Kidney (tissue), 14 donors: ENCODE results near the gene ZC3H6. TPM values are rescaled to one million over a fixed set of nuclear protein-coding genes. Genes with fewer than 3 reads are reported as not detected.

Experiments used
- DNase-seq, 5 donors: peaks; one replicate each; pipeline ENCODE4 v3.0.0-alpha.2; 2013 to 2020
- FAIRE-seq: peaks from 2 replicates; lab custom pipeline; 2012; peaks lifted over from hg19 to GRCh38; lab: Jason Lieb, UNC
- H3K27ac ChIP-seq, 2 donors: one replicate each; pipeline ENCODE4 v1.7.0; 2013; ENCODE audit warnings: low read depth in 2 of 2, low read length in 2 of 2, inconsistent platforms in 1 of 2
- H3K27me3 ChIP-seq: one replicate; pipeline ENCODE4 v1.7.1; 2013; ENCODE audit warnings: low read length, inconsistent platforms; ENCODE audit not compliant: control insufficient read depth, insufficient read depth
- H3K36me3 ChIP-seq, 3 donors: one replicate each; pipeline versions ENCODE4 v1.7.0 to v1.7.1; 2013; ENCODE audit warnings: low read length in 3 of 3, control low read depth in 1 of 3, inconsistent platforms in 1 of 3; ENCODE audit not compliant: insufficient read depth in 3 of 3, control insufficient read depth in 2 of 3
- H3K4me1 ChIP-seq, 3 donors: one replicate each; pipeline versions ENCODE4 v1.7.0 to v1.7.1; 2013; ENCODE audit warnings: low read length in 3 of 3, inconsistent platforms in 1 of 3, low read depth in 1 of 3; ENCODE audit not compliant: control insufficient read depth in 2 of 3, insufficient read depth in 2 of 3
- H3K4me3 ChIP-seq, 3 donors: one replicate each; pipeline versions ENCODE4 v1.7.0 to v1.8.1; 2013; ENCODE audit warnings: low read length in 3 of 3, control low read depth in 1 of 3, inconsistent platforms in 1 of 3
- H3K9ac ChIP-seq, 3 donors: one replicate each; pipeline versions ENCODE4 v1.7.0 to v1.7.1; 2013; ENCODE audit warnings: low read length in 3 of 3, control low read depth in 1 of 3, inconsistent platforms in 1 of 3
- H3K9me3 ChIP-seq, 3 donors: one replicate each; pipeline versions ENCODE4 v1.7.0 to v1.7.1; 2013; ENCODE audit warnings: low read length in 3 of 3, control low read depth in 1 of 3, inconsistent platforms in 1 of 3; ENCODE audit not compliant: control insufficient read depth in 2 of 3, insufficient read depth in 1 of 3
- CTCF ChIP-seq: IDR thresholded peaks from 3 replicates; pipeline ENCODE4 v1.5.1; 2012; ENCODE audit warnings: mild to moderate bottlenecking, moderate library complexity, borderline replicate concordance; ENCODE audit not compliant: insufficient read depth; ENCODE audit errors: extremely low read depth
- intact Hi-C: fragments of 100-400 bp; cut with DNase I; formaldehyde crosslinking; loops from one replicate; pipeline ENCODE4 v1.11.1; 2022
- polyA plus RNA-seq: library from polyadenylated mRNA; stranded (reverse); fragments of 350-450 nt; fragmentation: Illumina TruSeq; extraction: RNeasy Lipid Tissue Mini Kit (QIAGEN cat#74804); gene quantifications from one replicate; pipeline ENCODE4 v1.2.3, GENCODE V29; 2014; ENCODE audit warnings: low read depth, low replicate concordance; ENCODE audit not compliant: insufficient read depth
- total RNA-seq: library from RNA; stranded (reverse); fragmentation: NEBNext Ultra II Directional; extraction: Animal tissue kit (Norgen Biotek cat#: 25700); gene quantifications from one replicate; pipeline ENCODE4 v1.2.1, GENCODE V29; 2021
- donor health status: control.
- donor health status: control.
- donor health status: control.
- donor health status: control.
- donor health status: control.
- donor health status: DM: yes; HTN: yes; CAD: no.
- donor health status: Normal renal cell carcinoma (clear cell type).

Gene ZC3H6
- total and polyA plus RNA-seq, 2 donors from 2014 or later, result 1.4 to 17.1 TPM

GRCh38 chr2:112257575-112257974 lies 17.8 kb upstream of the ZC3H6 start:
- TF ChIP-seq CTCF, result no peak
- no peak for DNase-seq
- H3K9me3 ChIP-seq, result no peaks in the 10 kb centered on the region

GRCh38 chr2:112259509-112260294 lies 15.7 kb upstream of the ZC3H6 start:
- Histone ChIP-seq H3K4me1 (peaks cover 0 to 6% (median 0%) of the 10 kb centered on the region in 3 donors), H3K27ac (no peak overlapping the region), H3K27me3 (no peaks in the 10 kb centered on the region), H3K9ac (peak overlapping the region in 2 of 3 donors; percentile 20 to 66), H3K4me3 (peak overlapping the region; percentile 45 to 62 (median 57)), H3K36me3 (no peaks in the 10 kb centered on the region), H3K9me3 (no peaks in the 10 kb centered on the region)
- FAIRE-seq (no peak), DNase-seq (peak; percentile 73 to 89 (median 84))
- intact Hi-C loops, result no loop called here
- TF ChIP-seq CTCF, result peak; percentile 92

More at GRCh38 chr2:112257575-112257974, 17.8 kb upstream of the ZC3H6 start:
- Histone ChIP-seq H3K27me3 (no peaks in the 10 kb centered on the region), H3K4me1 (peaks cover 2 to 10% (median 4%) of the 10 kb centered on the region in 3 donors), H3K36me3 (no peaks in the 10 kb centered on the region), H3K4me3 (no peak overlapping the region), H3K9ac (no peak overlapping the region), H3K27ac (no peak overlapping the region)
- intact Hi-C loops, result no loop called here
- FAIRE-seq, result no peak

- Histone ChIP-seq H3K36me3 (no peaks in the 10 kb centered on the region), H3K9ac (no peak overlapping the region), H3K9me3 (no peaks in the 10 kb centered on the region), H3K4me1 (peaks cover 0 to 6% (median 0%) of the 10 kb centered on the region in 3 donors), H3K27me3 (no peaks in the 10 kb centered on the region), H3K27ac (no peak overlapping the region), H3K4me3 (no peak overlapping the region)
- intact Hi-C loops, result no loop called here
- TF ChIP-seq CTCF, result no peak
- FAIRE-seq, result no peak
- DNase-seq, result no peak
These were observed 15.1 kb upstream of the ZC3H6 start for GRCh38 chr2:112260295-112260625.

DNA sequence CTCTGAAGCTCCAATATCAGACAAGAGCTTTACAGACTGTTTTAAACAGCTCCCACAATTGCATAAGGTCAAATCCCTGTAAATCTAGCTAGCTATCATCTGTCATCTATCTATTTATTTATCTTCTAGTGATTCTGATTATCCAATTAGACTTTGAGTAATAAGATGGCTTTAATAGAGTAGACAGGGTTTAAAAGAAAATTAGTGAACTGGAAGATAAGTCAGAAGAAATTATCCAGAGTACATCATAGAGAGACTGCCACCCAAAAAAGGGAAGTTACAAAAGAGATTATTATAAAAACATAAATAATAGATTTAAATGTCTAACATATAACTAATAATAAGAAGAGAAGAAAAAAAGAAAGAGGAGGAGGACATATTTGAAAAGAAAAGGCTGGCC lies 12.5 kb upstream of the ZC3H6 start:
- no peaks in the 10 kb centered on the region for H3K36me3 ChIP-seq
- intact Hi-C loops, result no loop called here
- no peak overlapping the region for H3K9ac ChIP-seq
- H3K27ac ChIP-seq, result no peak overlapping the region
- no peak for FAIRE-seq
- H3K27me3 ChIP-seq, result no peaks in the 10 kb centered on the region
- TF ChIP-seq CTCF, result no peak
- no peak for DNase-seq
- peaks cover 0 to 6% (median 0%) of the 10 kb centered on the region in 3 donors for H3K4me1 ChIP-seq
- H3K9me3 ChIP-seq, result no peaks in the 10 kb centered on the region
- no peak overlapping the region for H3K4me3 ChIP-seq
